Measurements from ENCODE around the gene CD8B2.
"Not testable (repeated sequence)": the region's sequence is repeated elsewhere in the genome, so short reads cannot be mapped to it uniquely, and the experiment has no call there.

DNA sequence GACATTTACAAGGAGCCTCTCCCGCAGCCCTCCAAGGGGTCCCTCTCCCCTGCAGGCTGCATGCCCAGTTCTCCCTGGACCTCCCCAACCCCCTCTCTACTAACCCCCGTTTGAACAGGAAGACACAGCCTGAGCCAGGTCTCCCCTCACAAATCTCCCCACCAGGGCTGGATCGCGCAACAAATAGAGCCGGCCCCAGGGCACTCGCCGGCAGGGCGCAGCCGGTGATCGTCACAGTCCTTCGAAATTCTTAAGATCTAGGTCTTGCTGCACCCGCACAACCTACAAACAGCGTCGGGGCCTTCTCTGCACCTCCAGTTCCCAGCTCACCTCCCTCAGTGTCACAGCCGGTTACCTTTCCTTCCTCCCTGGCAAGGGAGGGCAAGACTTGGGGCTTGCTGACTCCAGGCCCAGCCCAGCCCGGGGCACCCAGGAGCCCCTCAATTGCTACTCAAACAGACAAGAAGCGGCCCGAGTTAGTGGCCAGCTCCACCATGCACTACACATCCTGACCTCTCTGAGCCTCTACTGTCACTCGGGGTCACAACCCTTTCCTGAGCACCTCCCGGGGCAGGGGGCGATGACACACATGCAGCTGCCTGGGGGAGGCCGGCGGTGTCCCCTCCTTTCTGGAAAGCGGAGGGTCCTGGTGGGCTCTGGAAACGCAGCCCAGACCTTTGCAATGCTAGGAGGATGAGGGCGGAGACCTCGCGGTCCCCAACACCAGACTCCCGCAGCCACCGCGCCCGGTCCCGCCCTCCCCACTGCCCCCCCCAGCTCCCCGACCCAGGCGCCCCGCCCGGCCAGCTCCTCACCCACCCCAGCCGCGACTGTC is at the start of gene CD8B2:
- TF ChIP-seq ZFX (CRISPR knock-in tag; IDR thresholded peaks at IDR 0.05; ENCODE audit: low read depth); ZNF713 (CRISPR knock-in tag; IDR thresholded peaks at IDR 0.05); MEIS1 (CRISPR knock-in tag; IDR thresholded peaks at IDR 0.05; ENCODE audit: borderline replicate concordance); BCLAF1 (IDR thresholded peaks at IDR 0.05); CEBPG (CRISPR knock-in tag; IDR thresholded peaks at IDR 0.05): not testable (repeated sequence)
- TF ChIP-seq, protein P1, sequence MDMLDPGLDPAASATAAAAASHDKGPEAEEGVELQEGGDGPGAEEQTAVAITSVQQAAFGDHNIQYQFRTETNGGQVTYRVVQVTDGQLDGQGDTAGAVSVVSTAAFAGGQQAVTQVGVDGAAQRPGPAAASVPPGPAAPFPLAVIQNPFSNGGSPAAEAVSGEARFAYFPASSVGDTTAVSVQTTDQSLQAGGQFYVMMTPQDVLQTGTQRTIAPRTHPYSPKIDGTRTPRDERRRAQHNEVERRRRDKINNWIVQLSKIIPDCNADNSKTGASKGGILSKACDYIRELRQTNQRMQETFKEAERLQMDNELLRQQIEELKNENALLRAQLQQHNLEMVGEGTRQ (IDR thresholded peaks at IDR 0.05; ENCODE audit: low read depth, low read length) = not testable (repeated sequence)
- TF ChIP-seq, protein P1 (CRISPR knock-in tag; IDR thresholded peaks at IDR 0.05; ENCODE audit: borderline replicate concordance) = not testable (repeated sequence)
- TF ChIP-seq, protein P2, sequence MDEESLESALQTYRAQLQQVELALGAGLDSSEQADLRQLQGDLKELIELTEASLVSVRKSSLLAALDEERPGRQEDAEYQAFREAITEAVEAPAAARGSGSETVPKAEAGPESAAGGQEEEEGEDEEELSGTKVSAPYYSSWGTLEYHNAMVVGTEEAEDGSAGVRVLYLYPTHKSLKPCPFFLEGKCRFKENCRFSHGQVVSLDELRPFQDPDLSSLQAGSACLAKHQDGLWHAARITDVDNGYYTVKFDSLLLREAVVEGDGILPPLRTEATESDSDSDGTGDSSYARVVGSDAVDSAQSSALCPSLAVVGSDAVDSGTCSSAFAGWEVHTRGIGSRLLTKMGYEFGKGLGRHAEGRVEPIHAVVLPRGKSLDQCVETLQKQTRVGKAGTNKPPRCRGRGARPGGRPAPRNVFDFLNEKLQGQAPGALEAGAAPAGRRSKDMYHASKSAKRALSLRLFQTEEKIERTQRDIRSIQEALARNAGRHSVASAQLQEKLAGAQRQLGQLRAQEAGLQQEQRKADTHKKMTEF (CRISPR knock-in tag; IDR thresholded peaks at IDR 0.05) = not testable (repeated sequence)
